ENCODE data around the gene ATP11A.

DNA sequence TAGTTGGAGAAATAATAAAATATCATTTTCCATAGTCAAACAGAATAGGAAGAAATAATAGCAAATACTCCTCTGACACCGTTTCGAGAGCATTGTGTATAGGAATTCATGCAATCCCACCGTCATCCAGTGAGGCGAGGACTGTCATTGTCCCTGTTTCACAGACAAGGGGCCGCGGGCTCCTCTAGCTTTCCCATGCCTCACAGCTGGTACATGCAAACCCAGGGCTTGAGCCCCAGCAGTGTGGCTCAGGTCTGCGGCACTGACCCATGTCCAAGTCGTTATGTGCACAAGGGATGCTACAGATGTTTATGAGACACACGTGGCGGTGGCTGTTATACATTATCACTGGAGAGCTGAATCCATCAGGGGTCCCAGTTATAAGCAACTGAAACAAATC lies 18.5 kb upstream of the ATP11A start:
- TF ChIP-seq, protein P1, sequence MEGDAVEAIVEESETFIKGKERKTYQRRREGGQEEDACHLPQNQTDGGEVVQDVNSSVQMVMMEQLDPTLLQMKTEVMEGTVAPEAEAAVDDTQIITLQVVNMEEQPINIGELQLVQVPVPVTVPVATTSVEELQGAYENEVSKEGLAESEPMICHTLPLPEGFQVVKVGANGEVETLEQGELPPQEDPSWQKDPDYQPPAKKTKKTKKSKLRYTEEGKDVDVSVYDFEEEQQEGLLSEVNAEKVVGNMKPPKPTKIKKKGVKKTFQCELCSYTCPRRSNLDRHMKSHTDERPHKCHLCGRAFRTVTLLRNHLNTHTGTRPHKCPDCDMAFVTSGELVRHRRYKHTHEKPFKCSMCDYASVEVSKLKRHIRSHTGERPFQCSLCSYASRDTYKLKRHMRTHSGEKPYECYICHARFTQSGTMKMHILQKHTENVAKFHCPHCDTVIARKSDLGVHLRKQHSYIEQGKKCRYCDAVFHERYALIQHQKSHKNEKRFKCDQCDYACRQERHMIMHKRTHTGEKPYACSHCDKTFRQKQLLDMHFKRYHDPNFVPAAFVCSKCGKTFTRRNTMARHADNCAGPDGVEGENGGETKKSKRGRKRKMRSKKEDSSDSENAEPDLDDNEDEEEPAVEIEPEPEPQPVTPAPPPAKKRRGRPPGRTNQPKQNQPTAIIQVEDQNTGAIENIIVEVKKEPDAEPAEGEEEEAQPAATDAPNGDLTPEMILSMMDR (conservative IDR thresholded peaks at IDR 0.05; ENCODE audit: low read depth, low read length) = no peak
- no peak for TF ChIP-seq EZH2 (IDR thresholded peaks at IDR 0.05; ENCODE audit: borderline replicate concordance, low read depth, low read length, poor library complexity, severe bottlenecking)
